Measurements from ENCODE around the gene LTK. TPM values are rescaled to one million over a fixed set of nuclear protein-coding genes. Genes with fewer than 3 reads are reported as not detected.

The LTK gene
- under 1 TPM; 0.44 to 0.57 TPM for total RNA-seq
- 0.18 TPM for polyA plus RNA-seq (2013, experiment 1 of 2)
- 0.17 TPM for polyA plus RNA-seq (2013, experiment 2 of 2)
- long read RNA-seq, experiment 1: 0 reads
- long read RNA-seq, experiment 2, partial matches to known transcripts: 1 of 2 reads
- long read RNA-seq, experiment 2, other reads (novel, unspliced or antisense): 1 of 2 reads
- long read RNA-seq, experiment 3, partial matches to known transcripts: 1 of 1 reads
- long read RNA-seq, experiment 3, other reads (novel, unspliced or antisense): 0 of 1 reads
- long read RNA-seq, experiment 4: 0 reads

GRCh38 chr15:41513506-41514227 lies at the start of gene LTK:
Gene LTK (minus strand): TSS chr15:41513827. CDS start chr15:41513709, 118 bp downstream.
- H3K9ac ChIP-seq (ENCODE audit: extremely low read depth, low read length, poor library complexity, severe bottlenecking): no peak within 1 kb of the TSS
- H3K27ac Mint-ChIP-seq: no peak within 1 kb of the TSS
- WGBS, 2 experiments (ENCODE audit: insufficient coverage in 1 of 2, insufficient read length in 1 of 2): 11 to 19% methylated on average over 10 to 33 of the region's 33 CpGs
- H3K4me1 ChIP-seq (ENCODE audit: control insufficient read depth, insufficient read depth, low read length): peaks cover 7% of the 10 kb centered on the region
- no peak within 1 kb of the TSS for H3K27ac ChIP-seq (ENCODE audit: low read depth, low read length)
- H3K4me1 Mint-ChIP-seq: peaks cover 7% of the 10 kb centered on the region
- H3K9me3 Mint-ChIP-seq: no peaks in the 10 kb centered on the region
- H3K27me3 ChIP-seq (ENCODE audit: control insufficient read depth, insufficient read depth, low read length, poor library complexity, severe bottlenecking): peaks cover 60% of the 10 kb centered on the region
- no peaks in the 10 kb centered on the region for H3K9me3 ChIP-seq (ENCODE audit: control insufficient read depth, low read length)
- TF ChIP-seq CTCF (conservative IDR thresholded peaks at IDR 0.05): no peak
- peak; percentile 83 for DNase-seq
- H3K27me3 Mint-ChIP-seq (ENCODE audit: insufficient read depth): peaks cover 56% of the 10 kb centered on the region
- H3K36me3 Mint-ChIP-seq (ENCODE audit: low read depth): peaks cover 26% of the 10 kb centered on the region
- H3K4me3 Mint-ChIP-seq: peak within 1 kb of the TSS; percentile 57
- peaks cover 15% of the 10 kb centered on the region for H3K36me3 ChIP-seq (ENCODE audit: control insufficient read depth, insufficient read depth, low read length)
- H3K4me3 ChIP-seq (ENCODE audit: low read length): peak within 1 kb of the TSS; percentile 52

- Histone ChIP-seq H3K27me3 (ENCODE audit: control insufficient read depth, insufficient read depth, low read length, poor library complexity, severe bottlenecking) (no peaks in the 10 kb centered on the region), H3K36me3 (ENCODE audit: control insufficient read depth, insufficient read depth, low read length) (peaks cover 56% of the 10 kb centered on the region), H3K4me3 (ENCODE audit: low read length) (peak overlapping the region; percentile 69), H3K27ac (ENCODE audit: low read depth, low read length) (no peak overlapping the region), H3K9ac (ENCODE audit: extremely low read depth, low read length, poor library complexity, severe bottlenecking) (no peak overlapping the region), H3K4me1 (ENCODE audit: control insufficient read depth, insufficient read depth, low read length) (peaks cover 47% of the 10 kb centered on the region), H3K9me3 (ENCODE audit: control insufficient read depth, low read length) (no peaks in the 10 kb centered on the region)
- no peak for TF ChIP-seq CTCF (conservative IDR thresholded peaks at IDR 0.05)
- Mint-ChIP-seq H3K4me3 (peak overlapping the region; percentile 93), H3K27ac (peak overlapping the region; percentile 90), H3K27me3 (ENCODE audit: insufficient read depth) (no peaks in the 10 kb centered on the region), H3K4me1 (peaks cover 77% of the 10 kb centered on the region), H3K9me3 (no peaks in the 10 kb centered on the region), H3K36me3 (ENCODE audit: low read depth) (peaks cover 48% of the 10 kb centered on the region)
- peak; percentile 58 for DNase-seq
- 37 to 88% methylated on average over 2 to 4 of the region's 4 CpGs for WGBS, 2 experiments (ENCODE audit: insufficient coverage in 1 of 2, insufficient read length in 1 of 2)
These were observed 49.2 kb upstream of the LTK start for GRCh38 chr15:41562784-41563198.

- TF ChIP-seq CTCF (conservative IDR thresholded peaks at IDR 0.05): no peak
- DNase-seq: no peak
- WGBS, 2 experiments (ENCODE audit: insufficient coverage in 1 of 2, insufficient read length in 1 of 2): 57 to 58% methylated on average over 1 to 5 of the region's 5 CpGs
- Histone ChIP-seq H3K9me3 (ENCODE audit: control insufficient read depth, low read length) (no peaks in the 10 kb centered on the region), H3K27ac (ENCODE audit: low read depth, low read length) (peak overlapping the region; percentile 56), H3K27me3 (ENCODE audit: control insufficient read depth, insufficient read depth, low read length, poor library complexity, severe bottlenecking) (no peaks in the 10 kb centered on the region), H3K4me3 (ENCODE audit: low read length) (peak overlapping the region; percentile 69), H3K36me3 (ENCODE audit: control insufficient read depth, insufficient read depth, low read length) (peaks cover 56% of the 10 kb centered on the region), H3K4me1 (ENCODE audit: control insufficient read depth, insufficient read depth, low read length) (peaks cover 44% of the 10 kb centered on the region), H3K9ac (ENCODE audit: extremely low read depth, low read length, poor library complexity, severe bottlenecking) (peak overlapping the region; percentile 42)
- Mint-ChIP-seq H3K9me3 (no peaks in the 10 kb centered on the region), H3K4me1 (peaks cover 73% of the 10 kb centered on the region), H3K4me3 (peak overlapping the region; percentile 93), H3K36me3 (ENCODE audit: low read depth) (peaks cover 42% of the 10 kb centered on the region), H3K27me3 (ENCODE audit: insufficient read depth) (no peaks in the 10 kb centered on the region), H3K27ac (peak overlapping the region; percentile 90)
These were observed 48.6 kb upstream of the LTK start for GRCh38 chr15:41562244-41562643.
